Nephron progenitor cell (in vitro differentiated cells): ENCODE data around the gene GPC3.

Experiments
- DNase-seq: peaks from one replicate; pipeline ENCODE4 v3.0.0; 2021
- H3K27ac Mint-ChIP-seq: 2 replicates; pipeline ENCODE4 v1.8.0; 2021; ENCODE audit warnings: mild to moderate bottlenecking, moderate library complexity, mixed read lengths
- H3K27me3 Mint-ChIP-seq: 2 replicates; pipeline ENCODE4 v1.8.0; 2021; ENCODE audit warnings: mild to moderate bottlenecking, low read depth, mixed read lengths; ENCODE audit not compliant: poor library complexity
- H3K36me3 Mint-ChIP-seq: 2 replicates; pipeline ENCODE4 v1.8.0; 2021; ENCODE audit warnings: low read depth, mixed read lengths
- H3K4me1 Mint-ChIP-seq: 2 replicates; pipeline ENCODE4 v1.8.0; 2021; ENCODE audit warnings: mixed read lengths
- H3K4me3 Mint-ChIP-seq: 2 replicates; pipeline ENCODE4 v1.8.0; 2021; ENCODE audit warnings: mild to moderate bottlenecking, moderate library complexity, mixed read lengths
- H3K9me3 Mint-ChIP-seq: 2 replicates; pipeline ENCODE4 v1.8.0; 2021; ENCODE audit warnings: mild to moderate bottlenecking, moderate library complexity, mixed read lengths
- TF ChIP-seq, protein P1 (sequence below): fragments of 200-600 bp; sonication (generic); IDR thresholded peaks from 2 replicates; pipeline ENCODE4 v1.5.0; 2021; ENCODE audit warnings: antibody characterized with exemption

The GPC3 gene

DNA sequence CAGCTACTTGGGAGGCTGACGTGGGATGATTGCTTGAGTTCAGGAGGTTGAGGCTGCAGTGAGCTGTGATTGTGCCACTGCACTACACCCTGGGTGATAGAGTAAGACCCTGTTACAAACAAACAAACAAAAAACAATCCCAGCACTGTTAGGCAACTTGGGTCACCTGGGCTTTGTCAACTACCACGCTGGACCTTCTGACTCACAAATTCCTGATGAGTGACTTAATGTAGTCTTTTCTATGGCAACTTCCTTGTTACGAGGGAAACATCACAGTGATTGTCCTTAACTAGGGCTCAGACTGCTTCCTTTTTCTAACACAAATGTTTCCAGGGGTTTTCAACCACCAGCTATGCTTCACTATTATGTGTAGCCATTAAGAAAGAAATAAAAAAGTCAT is 441.3 kb downstream of the GPC3 start:
- no peak overlapping the region for H3K4me3 Mint-ChIP-seq
- no peaks in the 10 kb centered on the region for H3K27me3 Mint-ChIP-seq
- peaks cover 44% of the 10 kb centered on the region for H3K4me1 Mint-ChIP-seq
- TF ChIP-seq, protein P1, sequence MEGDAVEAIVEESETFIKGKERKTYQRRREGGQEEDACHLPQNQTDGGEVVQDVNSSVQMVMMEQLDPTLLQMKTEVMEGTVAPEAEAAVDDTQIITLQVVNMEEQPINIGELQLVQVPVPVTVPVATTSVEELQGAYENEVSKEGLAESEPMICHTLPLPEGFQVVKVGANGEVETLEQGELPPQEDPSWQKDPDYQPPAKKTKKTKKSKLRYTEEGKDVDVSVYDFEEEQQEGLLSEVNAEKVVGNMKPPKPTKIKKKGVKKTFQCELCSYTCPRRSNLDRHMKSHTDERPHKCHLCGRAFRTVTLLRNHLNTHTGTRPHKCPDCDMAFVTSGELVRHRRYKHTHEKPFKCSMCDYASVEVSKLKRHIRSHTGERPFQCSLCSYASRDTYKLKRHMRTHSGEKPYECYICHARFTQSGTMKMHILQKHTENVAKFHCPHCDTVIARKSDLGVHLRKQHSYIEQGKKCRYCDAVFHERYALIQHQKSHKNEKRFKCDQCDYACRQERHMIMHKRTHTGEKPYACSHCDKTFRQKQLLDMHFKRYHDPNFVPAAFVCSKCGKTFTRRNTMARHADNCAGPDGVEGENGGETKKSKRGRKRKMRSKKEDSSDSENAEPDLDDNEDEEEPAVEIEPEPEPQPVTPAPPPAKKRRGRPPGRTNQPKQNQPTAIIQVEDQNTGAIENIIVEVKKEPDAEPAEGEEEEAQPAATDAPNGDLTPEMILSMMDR, result no peak
- no peak overlapping the region for H3K27ac Mint-ChIP-seq
- no peak for DNase-seq
- peaks cover 38% of the 10 kb centered on the region for H3K36me3 Mint-ChIP-seq
- peaks cover 24% of the 10 kb centered on the region for H3K9me3 Mint-ChIP-seq

DNA sequence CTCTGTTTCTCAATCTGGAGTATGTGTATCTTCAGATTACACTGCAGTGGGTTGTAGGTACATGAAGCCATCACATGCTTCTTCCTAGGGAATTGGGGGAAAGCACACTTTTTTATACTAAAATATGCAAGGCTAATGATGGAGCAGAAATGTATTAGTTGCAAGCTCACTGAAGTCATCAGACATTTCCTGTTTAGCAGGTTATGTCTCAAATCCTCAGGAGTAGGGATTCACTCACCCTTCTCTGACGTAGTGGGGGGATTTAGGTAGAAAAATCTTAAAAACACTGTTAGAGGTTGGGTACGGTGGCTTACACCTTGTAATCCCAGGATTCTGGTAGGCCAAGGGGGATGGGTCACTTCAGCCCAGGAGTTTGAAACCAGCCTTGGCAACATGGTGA is 441.7 kb downstream of the GPC3 start:
- Mint-ChIP-seq H3K27me3 (no peaks in the 10 kb centered on the region), H3K4me1 (peaks cover 44% of the 10 kb centered on the region), H3K9me3 (peaks cover 23% of the 10 kb centered on the region), H3K36me3 (peaks cover 34% of the 10 kb centered on the region), H3K27ac (no peak overlapping the region), H3K4me3 (no peak overlapping the region)
- TF ChIP-seq, protein P1, result no peak
- DNase-seq, result no peak

DNA sequence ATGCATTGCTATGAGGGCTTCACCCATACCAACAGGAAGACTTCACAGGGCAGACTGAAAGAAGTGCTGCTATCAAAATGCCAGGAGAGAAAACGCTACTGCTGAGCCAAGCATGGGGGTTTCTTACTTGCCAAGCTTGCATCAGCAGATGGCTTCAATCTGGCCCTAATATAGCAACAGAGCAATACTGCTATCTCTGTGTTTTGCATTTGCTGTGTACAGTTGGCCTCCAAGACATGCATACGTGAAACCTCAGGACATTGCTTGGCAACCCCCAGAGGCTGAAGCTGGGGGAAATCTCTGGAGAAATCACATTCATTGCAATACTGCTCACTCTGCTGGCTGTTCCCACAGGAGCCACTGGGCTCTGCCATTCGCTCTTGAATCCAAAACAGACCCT is 442.9 kb downstream of the GPC3 start:
- Mint-ChIP-seq H3K9me3 (peaks cover 21% of the 10 kb centered on the region), H3K27me3 (no peaks in the 10 kb centered on the region), H3K4me3 (no peak overlapping the region), H3K4me1 (peaks cover 54% of the 10 kb centered on the region), H3K36me3 (peaks cover 29% of the 10 kb centered on the region), H3K27ac (peak overlapping the region; percentile 70)
- DNase-seq, result no peak
- TF ChIP-seq, protein P1, result no peak

DNA sequence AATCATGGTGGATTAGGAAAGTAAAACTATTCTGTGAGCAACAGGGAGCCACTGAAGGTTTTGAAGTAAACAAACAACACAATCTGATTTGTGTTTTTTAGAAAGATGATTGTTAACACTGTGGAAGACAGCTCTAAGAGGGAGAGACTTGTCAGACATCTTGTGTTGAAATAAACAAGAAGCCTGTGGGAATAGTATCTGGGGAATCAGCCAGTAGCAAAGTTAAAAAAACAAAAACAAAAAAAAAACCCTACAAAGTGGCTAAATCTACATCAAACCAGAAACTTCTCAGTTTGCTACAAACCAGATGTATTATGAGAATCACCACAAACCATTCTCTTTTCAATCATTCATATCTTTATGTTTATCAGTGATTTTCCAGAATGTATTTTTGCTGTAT is 444.4 kb downstream of the GPC3 start:
- Mint-ChIP-seq H3K27me3 (no peaks in the 10 kb centered on the region), H3K4me3 (no peak overlapping the region), H3K27ac (peak overlapping the region; percentile 46), H3K36me3 (peaks cover 15% of the 10 kb centered on the region), H3K4me1 (peaks cover 63% of the 10 kb centered on the region), H3K9me3 (peaks cover 11% of the 10 kb centered on the region)
- no peak for DNase-seq
- TF ChIP-seq, protein P1, result no peak

DNA sequence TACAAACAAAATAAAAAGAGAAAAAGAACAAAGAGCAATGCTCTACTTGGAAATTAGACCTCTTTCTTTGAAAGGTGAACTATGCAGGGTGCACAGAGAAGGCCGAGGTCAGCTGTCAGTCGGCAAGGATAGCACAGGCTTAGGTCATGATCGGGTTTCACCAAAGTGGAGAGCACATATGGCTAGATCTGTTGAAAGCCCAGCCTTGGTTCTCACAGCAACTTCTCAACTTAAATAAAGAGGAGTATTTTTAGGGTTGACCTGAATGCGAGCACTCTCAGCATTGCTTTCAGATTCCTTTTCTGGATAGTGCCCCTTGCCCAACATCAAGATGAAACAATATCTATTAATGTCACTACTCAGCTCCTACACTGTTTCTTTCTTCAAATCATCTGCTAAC is 447.2 kb downstream of the GPC3 start:
- Mint-ChIP-seq H3K27me3 (no peaks in the 10 kb centered on the region), H3K9me3 (no peaks in the 10 kb centered on the region), H3K4me1 (peaks cover 78% of the 10 kb centered on the region), H3K36me3 (peaks cover 22% of the 10 kb centered on the region), H3K27ac (peak overlapping the region; percentile 79), H3K4me3 (no peak overlapping the region)
- peak; percentile 26 for DNase-seq
- TF ChIP-seq, protein P1, result no peak

DNA sequence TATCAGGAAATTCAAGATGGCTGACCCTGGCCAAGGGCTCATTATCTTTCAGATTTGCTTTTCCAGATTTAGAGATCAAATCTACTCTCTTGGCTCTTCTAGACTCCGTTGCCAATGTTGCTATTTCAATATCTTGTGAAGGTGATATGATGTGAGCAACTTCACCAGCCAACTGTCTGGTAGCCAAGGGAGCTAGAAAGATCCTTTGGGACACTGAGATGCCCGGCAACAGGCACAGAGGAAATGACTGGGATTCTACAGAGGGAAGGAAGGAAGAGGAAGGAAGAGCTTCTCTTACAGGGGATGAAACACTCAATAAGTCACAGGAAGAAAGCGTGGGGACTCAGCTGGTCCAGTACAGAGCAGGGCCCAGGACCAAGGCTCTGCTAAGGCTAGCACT is 448.3 kb downstream of the GPC3 start:
- Mint-ChIP-seq H3K27ac (peak overlapping the region; percentile 64), H3K4me3 (peak overlapping the region; percentile 1), H3K27me3 (no peaks in the 10 kb centered on the region), H3K4me1 (peaks cover 69% of the 10 kb centered on the region), H3K36me3 (peaks cover 31% of the 10 kb centered on the region), H3K9me3 (no peaks in the 10 kb centered on the region)
- DNase-seq, result no peak
- TF ChIP-seq, protein P1, result no peak
